Measurements from ENCODE around the gene PLP2. TPM values are rescaled to one million over a fixed set of nuclear protein-coding genes. Genes with fewer than 3 reads are reported as not detected.

The PLP2 gene
- total RNA-seq, 1 donor from 2014 or later = 2.6 TPM

- DNase-seq = peak; percentile 71
Observed at GRCh38 chrX:49186125-49187027, 14.7 kb downstream of the PLP2 start, which contains the start of gene PRICKLE3. TSS of gene PRICKLE3 (minus strand) at chrX:49186373. CDS start at chrX:49186297, 76 bp downstream.

GRCh38 chrX:49187028-49187394 lies 15.3 kb downstream of the PLP2 start:
- no peak for DNase-seq

- no peak for DNase-seq
Observed at GRCh38 chrX:49187526-49187925, 15.8 kb downstream of the PLP2 start.

GRCh38 chrX:49188468-49189076 lies 16.9 kb downstream of the PLP2 start:
- DNase-seq = no peak

GRCh38 chrX:49189606-49190005 lies 17.9 kb downstream of the PLP2 start:
- DNase-seq = no peak

GRCh38 chrX:49190821-49191573 lies 19.3 kb downstream of the PLP2 start:
- DNase-seq = peak; percentile 99

DNA sequence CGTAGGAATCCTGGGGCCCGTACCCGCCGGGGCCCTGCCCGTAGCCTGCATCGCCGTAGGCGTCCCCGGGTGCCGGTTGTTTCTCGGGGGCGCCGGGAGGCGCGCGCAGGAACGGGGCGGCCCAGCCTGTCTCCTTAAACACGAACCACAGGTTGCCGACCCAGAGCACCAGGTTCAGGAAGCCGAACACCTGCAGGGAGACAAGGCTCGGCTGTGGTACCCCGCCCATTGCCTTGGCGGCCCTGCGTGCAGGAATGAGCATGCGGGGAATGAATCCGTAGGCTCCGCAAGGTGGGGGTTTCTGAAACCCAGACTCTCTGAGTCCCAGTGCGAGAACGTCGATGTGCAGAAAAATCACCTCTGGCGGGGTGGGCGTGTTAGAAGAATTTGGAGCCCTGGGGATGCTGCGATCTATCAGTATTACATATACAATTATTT lies 19.9 kb downstream of the PLP2 start:
- DNase-seq = no peak

DNA sequence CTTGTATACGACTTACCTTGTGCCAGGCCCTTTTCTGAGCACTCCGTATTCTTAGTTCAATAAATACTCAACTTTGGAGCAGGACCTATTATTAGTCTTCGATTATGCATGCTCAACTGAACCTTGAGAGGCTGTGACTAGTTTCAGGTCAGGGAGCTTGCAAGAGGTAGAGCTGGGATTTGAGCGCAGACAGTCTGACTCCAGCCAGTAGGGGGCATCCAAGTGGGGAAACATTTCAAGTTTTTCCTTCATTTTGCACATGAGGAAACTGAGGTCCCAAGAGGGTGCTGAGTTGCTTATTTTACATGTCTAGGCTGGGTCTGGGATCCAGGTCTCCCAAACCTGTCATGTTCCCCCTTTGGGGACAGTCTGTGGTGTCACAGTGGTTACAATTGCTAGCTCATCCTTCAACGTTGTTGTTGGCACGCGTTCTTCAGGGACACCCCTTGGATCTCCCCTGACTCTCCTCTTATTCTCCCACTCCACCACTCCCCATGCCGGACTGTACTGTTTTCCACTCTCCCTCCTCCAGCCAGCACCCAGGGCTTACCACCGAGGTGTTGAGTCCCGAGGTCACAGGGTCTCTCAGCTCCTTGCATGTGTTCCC lies 21.1 kb downstream of the PLP2 start:
- peak; percentile 61 for DNase-seq

DNA sequence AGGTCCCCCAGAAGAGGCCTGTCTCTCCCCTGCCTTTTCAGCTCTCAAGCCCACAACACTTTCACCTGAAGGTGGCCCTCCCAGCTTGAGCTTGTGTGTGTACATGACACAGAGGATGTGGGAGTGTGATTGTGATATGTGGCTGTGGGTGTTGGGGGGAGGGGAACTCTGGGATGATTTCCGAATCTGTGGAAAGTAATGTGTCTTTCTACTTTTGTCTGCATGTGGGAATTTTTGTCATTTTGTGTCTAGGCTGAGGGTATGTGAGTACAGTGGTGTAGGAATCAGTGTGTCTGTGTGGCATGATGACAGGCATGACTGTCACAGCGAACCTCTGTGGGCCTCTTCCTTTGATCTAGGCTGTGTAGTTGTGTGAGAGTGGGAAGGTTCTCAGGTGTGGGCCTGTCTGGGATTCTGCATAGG lies 21.9 kb downstream of the PLP2 start:
- no peak for DNase-seq

DNA sequence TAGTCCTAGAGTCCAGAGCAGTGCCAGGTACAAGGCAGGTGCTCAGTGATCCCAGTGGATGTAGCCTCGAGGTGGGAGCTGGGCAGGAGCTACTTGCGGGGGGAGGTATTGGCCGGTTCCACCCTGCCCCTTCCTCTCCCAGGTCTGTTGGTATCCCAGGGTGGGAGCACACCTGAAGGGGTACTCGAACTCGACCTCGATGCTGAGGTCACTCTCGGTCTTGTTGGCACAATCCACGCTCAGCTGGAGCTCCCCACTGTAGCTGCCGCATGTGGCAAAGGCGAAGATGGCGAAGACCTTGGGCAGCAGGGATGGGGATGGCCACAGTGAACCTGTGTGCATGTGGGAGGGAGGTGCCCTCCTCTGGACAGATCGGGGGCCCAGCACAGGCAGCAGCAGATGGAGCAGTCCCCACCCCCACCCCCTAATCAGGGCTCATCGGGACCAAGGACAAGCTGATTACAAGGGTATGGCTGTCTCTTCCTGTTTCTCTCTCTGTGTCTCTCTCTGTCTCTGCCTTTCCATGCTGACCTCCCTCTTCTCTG lies 25.9 kb downstream of the PLP2 start:
- DNase-seq = no peak

DNA sequence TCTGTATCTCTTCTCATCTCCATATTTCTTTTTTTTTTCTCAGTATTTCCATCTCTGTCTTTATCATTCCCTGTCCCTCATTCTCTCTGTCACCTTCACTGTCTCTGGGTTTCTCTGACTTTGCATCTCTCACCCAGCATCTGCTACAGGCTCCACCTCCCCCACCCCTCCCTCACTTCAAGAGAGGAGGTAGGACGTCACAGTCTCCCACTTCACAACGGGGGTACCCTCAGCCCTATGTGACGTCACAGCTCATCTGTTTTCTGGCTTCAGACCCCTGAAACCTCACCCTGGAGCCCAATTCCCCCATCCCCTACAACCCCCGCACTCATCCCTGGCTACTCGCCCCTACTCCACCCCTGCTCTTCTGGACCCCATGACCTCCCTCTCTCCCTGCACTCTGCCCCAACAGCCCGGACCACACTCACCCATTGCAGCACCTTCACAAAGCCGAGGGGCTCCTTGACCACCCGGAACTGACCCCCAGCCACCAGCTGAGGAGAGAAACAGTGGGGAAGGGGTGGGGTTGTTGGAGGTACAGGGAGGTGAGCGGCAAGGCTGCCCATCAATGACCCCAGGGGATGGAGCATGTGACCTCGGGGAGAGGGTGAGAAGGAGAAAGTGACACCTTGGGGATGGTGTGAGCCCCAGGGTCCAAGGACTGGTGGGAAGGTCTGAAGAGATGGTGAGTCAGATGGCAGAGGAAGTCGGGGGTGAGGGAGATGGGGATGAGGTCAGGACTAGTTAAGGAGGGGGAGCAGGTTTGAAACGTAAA lies 27.0 kb downstream of the PLP2 start:
- no peak for DNase-seq

GRCh38 chrX:49199315-49199595 lies 27.6 kb downstream of the PLP2 start:
- DNase-seq = no peak

DNA sequence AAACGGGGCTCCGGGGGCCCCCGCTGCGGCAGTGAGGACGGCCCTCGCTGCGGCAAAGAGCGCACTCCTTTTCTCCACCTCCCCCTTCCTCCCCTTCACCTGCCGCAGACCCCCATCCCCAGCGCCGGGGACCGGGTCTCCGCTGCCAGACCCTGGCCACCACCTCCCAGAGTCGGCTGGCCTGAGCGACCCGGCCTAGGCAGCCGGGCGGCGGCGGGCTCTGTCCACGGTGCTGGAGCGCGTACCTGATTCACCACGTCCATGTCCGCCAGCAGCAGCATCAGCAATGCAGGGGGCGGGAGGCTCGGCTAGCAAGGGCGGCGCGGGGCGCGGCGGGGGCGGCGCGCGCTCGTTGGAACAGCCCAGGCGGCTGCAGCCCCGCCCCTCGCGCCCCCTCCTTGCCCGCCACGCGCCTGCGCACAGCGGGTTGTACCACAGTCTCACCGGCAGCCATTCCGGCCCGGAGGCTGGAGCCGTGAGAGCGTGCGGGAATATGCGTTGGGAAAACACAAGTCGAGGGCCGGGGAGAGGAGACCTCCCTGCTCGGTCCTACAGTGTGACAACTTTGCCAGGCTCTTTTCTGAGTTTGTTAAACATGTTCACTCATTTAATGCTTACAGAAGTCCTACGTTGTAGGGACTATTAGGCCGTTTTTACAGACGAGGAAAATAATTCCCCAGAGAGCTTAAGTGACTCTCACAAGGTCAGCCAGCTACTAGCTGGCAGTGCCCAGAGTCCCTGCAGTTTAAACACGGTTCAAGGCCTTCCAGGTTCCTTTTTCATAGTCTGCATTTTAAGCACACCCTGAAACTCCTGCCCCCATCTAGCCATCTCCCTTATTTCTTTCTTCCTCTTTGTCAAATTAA lies 28.4 kb downstream of the PLP2 start, which contains the start of gene SYP:
TSS of gene SYP (minus strand) at position 288 of the 866 bp plus-strand sequence. CDS start at position 281, 7 bp downstream.
- DNase-seq = peak; percentile 91

DNA sequence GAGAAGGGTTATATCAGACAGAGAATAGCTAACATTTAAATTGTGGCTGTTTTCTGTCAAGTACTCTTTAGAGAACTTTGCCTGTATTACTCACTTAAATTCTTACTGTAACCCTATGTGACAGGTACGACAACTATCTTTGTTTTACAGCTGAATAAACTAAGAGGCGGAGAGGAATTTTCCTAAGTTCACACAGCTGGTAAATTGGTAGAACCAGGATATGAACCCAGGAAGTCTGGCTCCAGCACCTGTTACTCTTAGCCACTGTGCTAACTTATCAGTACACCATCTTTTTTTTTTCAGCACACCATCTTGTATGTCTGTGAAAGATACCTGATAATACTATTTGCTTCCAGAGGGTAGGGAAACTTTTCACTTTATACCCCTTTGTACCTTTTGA lies 30.3 kb downstream of the PLP2 start:
- no peak for DNase-seq

DNA sequence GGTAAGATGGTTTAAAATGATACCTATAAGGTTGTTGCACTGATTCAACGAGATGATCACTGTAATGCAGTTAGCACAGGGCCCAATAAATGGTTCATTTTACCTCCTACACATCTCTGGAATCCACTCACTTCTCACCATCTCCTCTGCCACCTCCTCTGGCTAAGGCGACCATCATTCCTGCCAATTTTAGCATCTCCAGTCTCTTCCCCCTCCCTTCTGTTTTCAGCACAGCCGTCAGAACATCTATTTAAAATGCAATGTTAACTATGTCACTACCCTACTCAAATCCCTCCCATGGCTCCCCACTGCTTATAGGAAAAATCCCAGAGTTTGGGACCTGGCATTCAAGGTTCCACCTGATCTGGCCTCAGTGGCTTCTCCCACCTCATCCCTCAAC lies 31.8 kb downstream of the PLP2 start:
- DNase-seq = no peak

DNA sequence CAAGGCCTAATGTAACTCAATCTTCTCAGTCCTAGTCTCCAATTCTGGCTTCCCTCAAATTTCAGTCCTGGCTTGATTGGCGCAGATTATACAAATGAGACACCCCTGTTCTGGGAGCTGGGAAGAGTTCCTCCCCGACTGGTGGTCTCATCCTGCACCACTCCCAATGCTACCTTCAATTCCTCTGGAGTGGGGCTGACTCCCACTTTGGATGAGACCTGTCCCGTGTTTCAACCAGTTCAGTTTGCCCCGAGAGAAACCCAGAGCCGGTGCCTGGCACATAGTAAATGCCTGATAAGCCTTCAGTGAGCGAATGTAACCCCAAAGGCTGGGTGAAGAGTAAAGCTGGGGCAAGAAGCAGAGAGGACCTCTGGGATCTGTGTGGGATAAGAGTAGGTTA lies 32.3 kb downstream of the PLP2 start:
- no peak for DNase-seq

- no peak for DNase-seq
Observed at GRCh38 chrX:49204709-49205108, 33.0 kb downstream of the PLP2 start.

- no peak for DNase-seq
Observed at GRCh38 chrX:49205443-49205842, 33.7 kb downstream of the PLP2 start.

GRCh38 chrX:49206543-49206942 lies 34.8 kb downstream of the PLP2 start:
- no peak for DNase-seq

DNA sequence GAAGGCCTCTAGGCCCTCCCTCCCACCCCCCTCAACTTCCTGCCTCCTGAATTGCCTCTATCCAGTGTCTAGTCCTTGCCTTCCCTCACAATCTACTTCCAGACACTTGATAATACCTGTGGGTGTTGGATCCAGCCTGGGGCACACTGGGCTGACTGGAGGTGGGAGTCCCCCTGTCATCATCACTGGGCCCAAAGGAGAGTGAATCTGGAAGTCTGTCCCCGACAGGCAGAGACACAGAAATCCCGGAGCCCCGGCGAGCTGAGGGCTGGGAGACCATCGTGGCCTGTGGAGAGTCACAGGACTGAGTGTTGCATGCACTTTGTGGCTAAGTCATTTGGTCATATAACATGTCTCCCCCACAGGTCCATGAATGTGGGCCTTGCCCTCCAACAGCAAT lies 36.7 kb downstream of the PLP2 start:
- no peak for DNase-seq
